Measurements from ENCODE around the gene MFSD12. TPM values are rescaled to one million over a fixed set of nuclear protein-coding genes. Genes with fewer than 3 reads are reported as not detected.

MFSD12 gene
- polyA plus RNA-seq, 3 donors, result 47.9 to 150 (median 55.5) TPM

GRCh38 chr19:3528539-3529211 lies 28.7 kb downstream of the MFSD12 start:
- Mint-ChIP-seq H3K27ac (no peak overlapping the region), H3K4me3 (no peak overlapping the region), H3K36me3 (peaks cover 37 to 46% of the 10 kb centered on the region in 2 donors), H3K4me1 (no peaks in the 10 kb centered on the region), H3K9me3 (no peaks in the 10 kb centered on the region), H3K27me3 (ENCODE audit: low read depth in 3 of 3) (peaks cover 0 to 1% (median 0%) of the 10 kb centered on the region in 3 donors)
- peaks cover 3% of the 10 kb centered on the region for H3K79me2 ChIP-seq (ENCODE audit: insufficient read depth, low read length)
- intact Hi-C loops (cut with micrococcal nuclease), result no loop called here
- 98% methylated on average over 20 of the region's 20 CpGs for WGBS (ENCODE audit: insufficient coverage)
- no peaks in the 10 kb centered on the region for H3K9me3 ChIP-seq (replicated peaks in 1 of 2; ENCODE audit: control insufficient read depth in 1 of 2, insufficient read depth in 1 of 2, low read length in 2 of 2)
- H3K36me3 ChIP-seq (replicated peaks in 1 of 2; ENCODE audit: control insufficient read depth in 1 of 2, insufficient read depth in 2 of 2, low read length in 2 of 2), result peaks cover 73 to 83% of the 10 kb centered on the region in 2 donors
- H2AFZ ChIP-seq (ENCODE audit: insufficient read depth, low read depth, low read length, poor library complexity, severe bottlenecking), result no peak overlapping the region
- TF ChIP-seq CTCF (IDR thresholded peaks at IDR 0.05), result no peak
- no peaks in the 10 kb centered on the region for H3K27me3 ChIP-seq (ENCODE audit: control insufficient read depth in 2 of 2, insufficient read depth in 2 of 2, low read length in 2 of 2)
- no peak overlapping the region for H3K4me2 ChIP-seq (replicated peaks; ENCODE audit: extremely low read depth, low read length, poor library complexity, severe bottlenecking)
- no peaks in the 10 kb centered on the region for H3K4me1 ChIP-seq (ENCODE audit: control insufficient read depth in 1 of 2, insufficient read depth in 2 of 2, low read length in 2 of 2)
- no peak overlapping the region for H3K9ac ChIP-seq (ENCODE audit: insufficient read depth, low read length, poor library complexity, severe bottlenecking)
- H4K20me1 ChIP-seq (ENCODE audit: insufficient read depth, low read length), result peaks cover 23% of the 10 kb centered on the region
- H3K27ac ChIP-seq (ENCODE audit: low read depth in 1 of 2, low read length in 2 of 2), result no peak overlapping the region
- DNase-seq, result no peak
- H3K4me3 ChIP-seq (replicated peaks in 1 of 3; ENCODE audit: low read depth in 2 of 3, low read length in 3 of 3), result no peak overlapping the region

GRCh38 chr19:3528080-3528479 lies 29.3 kb downstream of the MFSD12 start:
- H3K9me3 ChIP-seq (replicated peaks in 1 of 2; ENCODE audit: control insufficient read depth in 1 of 2, insufficient read depth in 1 of 2, low read length in 2 of 2), result no peaks in the 10 kb centered on the region
- WGBS (ENCODE audit: insufficient coverage), result 100% methylated on average over 2 of the region's 14 CpGs
- no peaks in the 10 kb centered on the region for H3K4me1 Mint-ChIP-seq
- no peaks in the 10 kb centered on the region for H3K27me3 ChIP-seq (ENCODE audit: control insufficient read depth in 2 of 2, insufficient read depth in 2 of 2, low read length in 2 of 2)
- no peak overlapping the region for H3K4me3 ChIP-seq (replicated peaks in 1 of 3; ENCODE audit: low read depth in 2 of 3, low read length in 3 of 3)
- H3K9me3 Mint-ChIP-seq, result no peaks in the 10 kb centered on the region
- H2AFZ ChIP-seq (ENCODE audit: insufficient read depth, low read depth, low read length, poor library complexity, severe bottlenecking), result no peak overlapping the region
- H3K36me3 ChIP-seq (replicated peaks in 1 of 2; ENCODE audit: control insufficient read depth in 1 of 2, insufficient read depth in 2 of 2, low read length in 2 of 2), result peaks cover 73 to 83% of the 10 kb centered on the region in 2 donors
- no peak for TF ChIP-seq CTCF (IDR thresholded peaks at IDR 0.05)
- no peak overlapping the region for H3K27ac ChIP-seq (ENCODE audit: low read depth in 1 of 2, low read length in 2 of 2)
- no peak overlapping the region for H3K9ac ChIP-seq (ENCODE audit: insufficient read depth, low read length, poor library complexity, severe bottlenecking)
- H3K27ac Mint-ChIP-seq, result no peak overlapping the region
- H3K79me2 ChIP-seq (ENCODE audit: insufficient read depth, low read length), result peaks cover 9% of the 10 kb centered on the region
- H3K4me3 Mint-ChIP-seq, result no peak overlapping the region
- DNase-seq, result no peak
- peaks cover 34 to 46% of the 10 kb centered on the region in 2 donors for H3K36me3 Mint-ChIP-seq
- intact Hi-C loops (cut with micrococcal nuclease), result no loop called here
- no peak overlapping the region for H3K4me2 ChIP-seq (replicated peaks; ENCODE audit: extremely low read depth, low read length, poor library complexity, severe bottlenecking)
- H3K4me1 ChIP-seq (ENCODE audit: control insufficient read depth in 1 of 2, insufficient read depth in 2 of 2, low read length in 2 of 2), result no peaks in the 10 kb centered on the region
- peaks cover 0 to 1% (median 0%) of the 10 kb centered on the region in 3 donors for H3K27me3 Mint-ChIP-seq (ENCODE audit: low read depth in 3 of 3)
- H4K20me1 ChIP-seq (ENCODE audit: insufficient read depth, low read length), result peaks cover 29% of the 10 kb centered on the region
